GM18508 (cell line): ENCODE data around the gene SP100.
"Not testable (repeated sequence)": the region's sequence is repeated elsewhere in the genome, so short reads cannot be mapped to it uniquely, and the experiment has no call there.

ENCODE experiments used
- ATAC-seq: cut with Tn5 transposase; IDR thresholded peaks from one replicate; pipeline ENCODE4 v1.9.1; 2021; ENCODE audit warnings: moderate number of reproducible peaks; ENCODE audit not compliant: insufficient read depth, unreplicated experiment

SP100 gene

DNA sequence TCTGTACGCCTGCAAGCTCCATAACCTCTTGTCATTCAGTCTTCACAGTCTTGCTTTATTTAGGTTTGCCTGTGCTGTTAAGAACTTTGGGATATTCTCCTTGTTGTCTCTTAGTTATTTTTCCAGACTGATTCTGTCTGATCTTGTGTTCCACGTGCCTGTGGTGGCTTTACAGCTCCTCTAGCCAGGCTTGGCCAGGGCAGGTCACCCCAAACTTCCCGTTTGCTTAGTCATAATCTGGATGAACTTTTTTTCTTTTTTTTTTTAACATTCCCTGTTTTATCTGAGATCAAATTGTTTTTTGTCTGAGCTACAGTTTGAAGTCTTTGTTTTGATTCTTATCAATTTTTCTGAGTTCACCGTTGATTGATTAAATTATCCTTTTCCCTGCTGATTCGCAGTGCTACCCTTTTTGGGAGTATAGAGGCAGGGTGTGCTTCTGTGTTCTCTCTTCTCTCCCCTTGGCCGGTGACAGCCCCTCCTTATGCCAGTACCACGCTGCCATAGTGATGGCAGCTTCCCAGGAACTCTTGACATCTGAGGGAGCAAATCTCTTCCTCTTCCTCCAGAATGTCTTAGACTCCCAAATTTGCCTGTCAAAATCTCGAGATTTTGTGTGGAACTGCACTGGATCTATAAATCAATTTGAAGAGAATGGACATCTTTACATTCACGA is 2.5 kb downstream of the SP100 start:
- ATAC-seq: no peak

DNA sequence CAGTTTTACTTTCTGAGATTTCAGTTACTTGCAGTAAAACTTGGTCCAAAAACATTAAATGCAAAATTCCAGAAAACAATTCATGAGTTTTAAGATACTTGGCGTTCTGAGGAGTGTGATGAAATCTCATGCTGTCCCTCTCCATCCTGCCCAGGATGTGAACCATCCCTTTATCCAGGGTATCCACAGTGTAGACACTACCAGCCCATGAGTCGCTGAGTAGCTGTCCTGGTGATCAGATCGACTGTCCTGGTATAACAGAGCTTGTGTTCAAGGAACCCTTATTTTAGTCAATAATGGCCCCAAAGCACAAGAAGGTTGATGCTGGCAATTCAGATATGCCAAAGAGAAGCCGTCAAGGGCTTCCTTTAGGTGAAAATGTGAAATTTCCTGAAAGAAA is 3.2 kb downstream of the SP100 start:
- ATAC-seq: no peak

DNA sequence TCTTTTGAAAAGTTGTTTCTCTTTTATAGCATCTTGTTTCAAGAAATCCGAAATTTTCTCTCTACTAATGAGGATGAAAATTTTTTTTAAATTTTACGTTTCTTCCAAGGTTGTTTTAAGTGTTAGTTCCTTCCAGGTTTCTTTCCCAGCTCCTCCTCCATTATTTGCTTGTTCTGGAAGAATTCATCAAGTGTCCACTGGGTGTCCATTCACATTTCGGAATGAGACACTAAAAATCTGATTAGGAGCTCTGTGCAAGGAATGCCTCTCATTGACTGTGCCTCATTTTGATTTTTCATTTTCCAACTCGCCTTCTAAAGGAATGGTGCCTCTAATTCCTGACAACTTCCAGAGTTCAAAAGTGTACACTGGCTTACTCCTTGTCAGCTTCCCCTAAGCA is 6.1 kb downstream of the SP100 start:
- no peak for ATAC-seq

DNA sequence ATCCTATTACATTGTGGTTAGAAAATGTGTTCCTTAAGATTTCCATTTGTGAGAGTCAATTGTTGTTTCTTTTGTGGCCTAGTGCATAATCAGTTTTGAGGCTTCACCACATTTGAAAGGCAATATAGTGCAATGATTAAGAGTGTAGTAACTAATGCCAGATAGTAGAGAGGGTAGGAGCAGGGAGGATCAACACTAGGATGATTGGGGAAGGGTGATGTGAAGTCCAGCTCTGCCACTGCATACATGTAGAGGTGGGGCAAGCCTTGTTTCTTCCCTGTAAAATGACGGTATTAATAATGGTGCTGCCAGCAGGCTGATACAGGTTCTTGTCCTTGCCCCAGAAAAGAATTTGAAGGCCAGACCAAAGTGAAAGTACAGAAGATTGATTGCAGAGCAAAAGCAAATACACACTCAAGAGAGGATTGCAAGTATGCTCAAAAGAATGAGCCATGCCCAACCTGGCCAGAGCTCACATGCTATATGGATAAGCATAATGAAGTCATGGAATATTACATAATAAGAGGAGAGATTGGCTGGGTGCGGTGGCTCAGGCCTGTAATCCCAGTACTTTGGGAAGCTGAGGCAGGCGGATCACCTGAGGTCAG is 8.0 kb downstream of the SP100 start:
- no peak for ATAC-seq

DNA sequence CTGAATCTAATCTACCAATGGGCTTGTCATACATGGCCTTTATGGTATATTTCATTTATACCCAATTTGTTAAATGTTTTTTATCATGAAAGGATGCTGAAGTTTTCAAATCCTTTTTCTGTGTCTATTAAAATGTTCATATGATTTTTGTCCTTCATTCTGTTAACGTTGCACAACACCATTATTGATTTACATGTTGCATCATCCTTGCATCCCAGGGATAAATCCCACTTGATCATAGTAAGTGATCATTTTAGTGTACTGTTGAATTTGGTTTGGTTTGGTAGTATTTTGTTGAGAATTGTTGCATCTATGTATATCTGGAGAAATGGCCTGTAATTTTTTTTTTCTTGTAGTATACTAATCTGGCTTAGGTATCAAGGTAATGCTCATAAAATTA is 9.4 kb downstream of the SP100 start:
- ATAC-seq: no peak

DNA sequence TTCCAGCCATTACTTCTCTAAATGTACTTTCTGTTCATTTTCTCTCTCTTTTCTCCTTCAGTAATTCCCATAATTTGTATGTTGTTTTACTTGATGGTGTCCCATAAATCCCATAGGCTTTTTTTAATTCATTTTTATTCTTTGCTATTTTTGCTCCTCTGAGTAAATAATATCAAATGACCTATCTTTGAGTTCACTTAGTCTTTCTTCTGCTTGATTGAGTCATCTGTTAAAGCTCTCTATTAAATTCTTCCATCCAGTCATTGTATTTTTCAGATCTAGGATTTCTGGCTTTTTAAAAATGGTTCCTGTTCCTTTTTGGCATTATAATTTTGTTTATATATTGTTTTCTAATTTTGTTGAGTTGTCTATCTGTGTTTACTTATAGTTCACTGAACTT is 13.5 kb downstream of the SP100 start:
- no peak for ATAC-seq

DNA sequence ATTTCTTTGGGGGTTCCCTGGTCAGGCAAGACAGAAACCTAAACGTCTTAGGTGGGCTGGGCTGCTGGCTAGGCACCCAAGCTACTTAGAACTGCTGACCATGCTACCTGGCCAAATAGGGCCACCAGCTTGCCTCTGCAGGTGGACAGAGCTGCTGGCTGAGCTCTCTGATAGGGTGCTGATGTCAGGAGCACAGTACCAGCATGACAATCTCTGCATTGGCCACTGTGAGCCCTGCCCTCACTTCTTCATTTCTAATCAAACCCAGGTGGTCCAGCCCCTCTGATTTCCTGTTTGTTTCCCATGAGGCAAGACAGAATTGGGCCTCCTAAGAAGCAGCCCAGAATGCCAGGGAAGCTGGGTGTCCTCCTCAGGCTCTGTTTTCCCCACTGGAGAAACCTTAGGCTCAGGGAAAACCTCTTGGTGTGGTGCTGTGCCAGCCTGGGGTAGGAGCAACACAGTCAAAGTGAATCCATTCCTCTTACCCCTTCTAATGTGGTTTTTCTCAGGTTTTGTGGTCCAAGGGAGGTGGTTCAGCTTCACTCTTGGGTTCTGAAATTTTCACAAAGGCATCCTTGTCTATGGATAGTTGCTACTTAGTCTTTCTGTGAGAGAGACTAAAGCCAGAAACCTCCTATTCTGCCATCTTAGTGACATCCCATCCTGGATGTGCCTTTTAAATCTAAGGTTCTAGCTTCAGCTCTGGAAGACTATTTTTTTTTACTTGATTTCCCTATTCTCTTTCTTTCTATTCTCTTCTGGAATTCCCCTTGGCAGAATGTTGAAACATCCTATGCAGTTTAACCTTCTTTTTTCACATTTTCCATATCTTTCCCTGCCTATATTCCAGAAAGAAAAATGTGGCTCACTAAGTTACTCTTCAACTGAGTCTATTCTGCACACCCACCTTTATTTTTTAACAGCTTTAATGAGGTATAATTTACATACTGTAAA is 15.2 kb downstream of the SP100 start:
- no peak for ATAC-seq

DNA sequence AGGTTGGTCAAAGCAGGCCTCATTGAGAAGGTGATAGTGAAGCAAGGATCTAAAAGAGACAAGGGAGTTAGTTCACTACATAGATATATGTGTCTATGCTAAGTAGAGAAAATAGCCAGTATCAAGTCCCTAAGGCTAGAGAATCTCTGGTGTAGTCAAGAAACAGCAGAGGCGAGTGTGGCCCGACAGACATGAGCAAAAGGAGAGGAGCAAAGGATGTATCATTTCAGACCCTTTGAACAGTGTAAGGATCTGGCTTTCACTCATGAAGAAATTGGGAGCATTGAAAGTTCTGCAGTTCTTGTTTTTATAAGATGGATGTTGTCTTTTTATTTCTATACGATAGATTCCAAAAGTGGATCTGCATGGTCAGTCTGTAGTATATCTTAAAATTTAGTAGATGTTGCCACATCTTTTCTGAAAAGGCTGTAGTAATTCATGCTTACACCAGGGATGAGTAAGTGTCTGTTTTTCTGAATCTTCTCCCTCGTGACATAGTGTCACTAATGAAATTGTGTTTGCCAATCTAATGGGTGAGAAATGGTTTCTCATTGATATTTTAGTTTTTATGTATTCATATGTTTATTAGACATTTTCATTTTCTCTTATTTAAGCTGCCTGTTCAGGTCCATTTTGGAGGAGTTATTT is 18.8 kb downstream of the SP100 start:
- no peak for ATAC-seq

DNA sequence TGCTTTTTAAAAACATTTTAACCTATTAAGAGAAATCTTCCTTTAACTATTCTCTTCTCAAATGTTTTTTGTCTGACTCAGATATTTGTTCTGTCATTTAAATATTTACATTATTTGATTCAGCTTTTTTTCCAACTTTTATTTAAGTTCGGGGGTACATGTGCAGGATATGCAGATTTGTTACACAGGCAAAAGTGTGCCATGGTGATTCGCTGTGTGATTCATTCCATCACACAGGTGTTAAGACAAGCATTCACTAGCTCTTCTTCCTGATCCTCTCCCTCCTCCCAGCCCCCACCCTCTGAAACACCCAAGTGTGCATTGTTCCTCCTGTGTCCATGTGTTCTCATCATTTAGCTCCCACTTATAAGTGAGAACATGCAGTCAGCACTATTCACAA is 19.4 kb downstream of the SP100 start:
- ATAC-seq: no peak

DNA sequence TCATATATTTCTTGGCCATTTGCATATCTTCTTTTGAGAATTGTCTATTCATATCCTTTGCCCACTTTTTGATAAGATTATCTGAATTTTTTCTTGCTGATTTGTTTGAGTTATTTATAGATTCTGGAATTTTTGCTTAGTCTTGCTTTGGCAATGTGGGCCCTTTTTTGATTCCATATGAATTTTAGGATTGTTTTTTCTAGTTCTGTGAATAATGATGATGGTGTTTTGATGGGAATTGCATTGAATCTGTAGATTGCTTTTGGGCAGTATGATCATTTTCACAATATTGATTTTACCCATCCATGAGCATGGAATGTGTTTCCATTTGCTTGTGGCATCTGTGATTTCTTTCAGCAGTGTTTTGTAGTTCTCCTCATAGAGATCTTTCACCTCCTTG is 23.1 kb downstream of the SP100 start:
- not testable (repeated sequence) for ATAC-seq

DNA sequence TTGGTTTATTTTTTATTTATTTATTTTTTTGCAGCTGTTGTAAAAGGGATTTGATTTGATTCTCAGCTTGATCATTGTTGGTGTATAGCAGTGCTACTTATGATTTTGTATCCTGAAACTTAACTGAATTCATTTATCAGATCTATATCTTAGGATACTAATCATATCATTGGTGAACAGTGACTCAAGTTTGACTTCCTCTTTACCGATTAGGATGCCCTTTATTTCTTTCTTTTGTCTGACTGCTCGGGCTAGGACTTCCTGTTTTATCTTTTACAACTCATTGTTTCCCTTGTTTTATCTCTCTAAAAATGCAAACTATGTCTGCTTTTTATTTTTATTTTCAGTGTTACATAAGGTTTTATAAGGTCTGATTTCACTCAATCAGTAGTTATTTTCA is 23.6 kb downstream of the SP100 start:
- ATAC-seq: no peak

DNA sequence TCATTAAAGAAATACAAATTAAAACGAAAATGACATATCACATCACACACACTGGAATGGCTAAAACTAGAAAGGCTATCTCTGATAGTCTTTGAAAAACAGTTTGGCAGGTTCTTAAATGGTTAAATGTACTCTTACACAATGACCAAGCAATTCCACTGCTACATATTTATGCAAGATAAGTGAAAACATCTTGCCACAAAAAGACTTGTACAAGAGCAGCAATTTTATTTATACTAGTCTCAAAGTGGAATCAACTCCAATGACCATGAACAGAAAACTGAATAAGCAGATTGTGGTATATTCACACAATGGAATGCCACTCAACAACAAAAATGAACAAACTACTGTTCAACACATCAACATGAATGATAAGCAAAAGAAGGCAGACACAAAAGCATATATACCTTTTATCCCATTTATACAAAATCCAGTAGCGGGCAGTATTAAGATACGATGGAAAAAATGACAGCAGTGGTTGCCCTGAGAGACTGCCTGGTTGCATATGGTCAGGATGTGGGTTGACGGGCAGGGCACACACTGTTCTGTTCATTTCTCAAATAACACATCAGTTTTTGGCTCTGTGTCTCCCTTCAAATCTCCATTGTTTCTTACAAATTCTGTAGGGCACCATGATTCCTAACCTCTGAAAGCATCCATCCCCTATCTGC is 25.4 kb downstream of the SP100 start:
- ATAC-seq: no peak

DNA sequence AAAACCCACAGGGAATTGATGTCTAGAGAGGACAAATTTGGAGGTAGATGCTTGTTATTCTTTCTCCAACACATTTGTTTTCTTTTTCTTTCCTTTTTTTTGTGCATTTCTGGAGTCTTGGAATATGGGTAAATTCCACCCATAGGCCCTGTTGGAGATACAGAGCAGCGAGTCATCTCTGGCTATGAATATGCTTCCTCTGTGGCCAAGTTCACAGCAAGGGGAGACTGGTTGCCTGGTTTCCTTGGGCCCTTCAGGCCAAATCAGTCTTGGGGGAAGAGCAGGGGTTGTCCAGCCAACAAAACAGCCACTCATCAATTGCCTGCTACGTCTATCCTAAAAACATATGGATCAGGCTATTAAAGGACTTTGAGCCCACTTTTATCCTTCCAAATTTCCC is 27.5 kb downstream of the SP100 start:
- no peak for ATAC-seq

DNA sequence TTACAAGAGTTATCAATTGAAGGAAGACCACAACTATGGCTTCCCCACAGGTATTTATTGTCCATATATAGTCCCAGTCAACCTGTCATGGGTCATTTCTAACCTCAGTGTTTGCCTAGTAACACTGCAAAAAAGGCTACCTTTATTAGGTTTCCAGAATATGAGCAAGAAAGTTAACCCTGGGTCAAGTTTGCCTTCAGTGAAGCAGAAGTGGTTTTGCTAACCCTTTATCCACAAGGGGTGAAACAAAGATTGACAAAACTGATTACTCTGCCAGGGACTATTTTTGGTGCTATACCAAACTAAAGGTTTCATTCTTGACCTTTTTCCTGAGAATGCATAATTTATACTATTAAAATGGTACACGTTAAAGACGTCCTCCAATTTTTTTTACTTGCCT is 28.8 kb downstream of the SP100 start:
- no peak for ATAC-seq

DNA sequence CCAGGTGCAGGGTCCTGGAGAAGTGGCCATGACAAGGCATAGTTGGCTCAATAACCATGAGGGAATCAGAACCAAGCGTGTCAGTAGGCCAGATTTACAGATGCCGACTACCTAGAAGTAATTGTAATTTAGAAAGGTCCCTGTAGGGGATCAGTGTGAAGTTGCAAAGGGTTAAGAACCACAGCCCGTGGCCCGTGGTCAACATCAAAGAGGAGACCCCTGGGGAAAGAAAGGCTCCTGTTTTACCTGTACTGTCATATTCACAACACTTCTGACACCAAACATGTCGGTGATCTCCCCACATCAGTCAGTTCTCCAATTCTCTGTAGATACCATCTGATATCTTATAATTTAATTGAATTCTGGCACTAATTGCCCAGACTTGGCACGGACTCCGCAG is 31.0 kb downstream of the SP100 start:
- no peak for ATAC-seq

DNA sequence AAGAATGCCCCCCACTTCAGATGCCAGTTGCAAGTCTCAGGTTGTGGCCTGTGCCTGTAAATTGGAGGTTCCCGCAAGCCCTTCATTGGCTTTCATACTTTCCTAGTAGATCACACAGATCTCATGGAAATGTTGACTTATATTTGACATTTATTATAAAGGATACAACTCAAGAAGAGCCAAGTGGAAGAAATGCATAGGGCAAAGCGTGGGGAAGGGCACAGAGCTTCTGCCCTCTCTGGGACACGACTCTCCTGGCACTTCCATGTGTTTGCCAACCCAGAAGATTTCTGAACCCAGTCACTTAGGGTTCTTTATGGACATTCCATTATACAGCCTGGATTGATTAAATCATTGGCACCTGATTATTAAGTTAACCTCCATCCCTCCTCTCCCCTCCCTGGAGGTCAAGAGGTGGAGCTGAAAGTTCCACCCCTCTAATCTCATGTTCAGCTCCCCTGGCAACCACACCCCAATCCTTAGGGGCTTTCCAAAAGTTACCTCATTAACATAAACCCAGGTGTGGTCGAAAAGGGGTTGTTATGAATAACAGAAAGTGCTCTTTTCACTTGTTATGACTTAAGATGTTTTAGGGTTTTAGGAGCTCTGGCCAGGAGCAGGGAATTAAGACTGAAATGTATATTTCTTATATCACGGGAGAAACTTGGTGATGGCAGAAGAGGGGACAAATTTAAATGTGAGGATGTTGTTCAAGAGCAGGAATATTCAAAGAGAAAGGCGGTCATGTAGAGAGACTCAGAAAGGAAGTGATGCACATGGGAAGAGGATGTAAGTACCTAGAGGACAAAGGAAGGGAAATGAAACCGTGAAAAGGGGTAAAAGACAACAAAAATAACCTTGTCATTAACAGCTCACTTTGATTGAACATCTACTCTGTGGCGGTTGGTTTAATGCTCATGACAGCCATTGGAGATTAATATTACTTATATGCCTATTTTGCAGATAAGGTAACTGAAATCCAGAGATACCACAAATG is 31.8 kb downstream of the SP100 start:
- peak; percentile 68 for ATAC-seq

DNA sequence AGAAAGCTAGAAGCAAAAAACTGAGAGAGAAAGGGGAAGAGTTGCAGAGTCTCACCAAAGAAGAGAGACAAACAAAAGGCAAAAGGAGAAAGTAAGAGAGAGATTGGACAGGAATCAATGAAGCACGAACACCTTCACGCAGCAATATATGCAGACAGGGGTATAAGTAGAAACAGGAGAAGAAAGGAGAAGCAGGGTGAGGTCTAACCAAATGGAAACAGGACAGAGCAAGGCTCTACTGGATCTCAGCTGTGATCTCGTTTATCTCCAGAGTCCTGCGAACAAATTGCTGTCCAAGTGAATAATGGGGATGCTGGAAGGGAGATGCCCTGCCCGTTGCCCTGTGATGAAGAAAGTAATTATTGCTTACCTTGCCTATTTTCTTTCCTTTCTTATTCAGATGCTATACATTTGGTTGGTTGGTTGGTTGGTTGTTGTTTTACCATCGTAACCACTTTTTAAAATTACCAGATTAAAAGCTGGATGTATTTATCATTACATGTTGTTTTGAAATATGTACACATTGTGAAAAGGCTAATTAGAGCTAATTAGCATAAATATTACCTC is 34.0 kb downstream of the SP100 start:
- ATAC-seq: no peak

DNA sequence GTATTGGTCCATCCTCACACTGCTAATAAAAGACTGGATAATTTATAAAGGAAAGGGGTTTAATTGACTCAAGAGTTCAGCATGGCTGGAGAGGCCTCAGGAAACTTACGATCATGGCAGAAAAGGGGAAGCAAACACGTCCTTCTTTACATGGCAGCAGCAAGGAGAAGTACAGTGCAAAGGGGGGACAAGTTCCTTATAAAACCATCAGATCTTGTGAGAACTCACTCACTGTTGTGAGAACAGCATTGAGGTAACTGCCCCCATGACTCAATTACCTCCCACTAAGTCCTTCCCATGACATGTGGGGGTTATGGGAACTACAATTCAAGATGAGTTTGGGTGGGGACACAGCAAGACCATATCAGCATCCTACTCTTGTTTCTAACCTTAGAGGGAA is 37.0 kb downstream of the SP100 start:
- ATAC-seq: no peak
